GM10266 (cell line): ENCODE data around the gene DGKB.

Experiments used
- DNase-seq: peaks from one replicate; pipeline ENCODE4 v3.0.0; 2012; ENCODE audit errors: extremely low spot score
- TF ChIP-seq, protein P1 (sequence below): IDR thresholded peaks from 2 replicates; pipeline ENCODE4 v1.5.1; 2012; ENCODE audit warnings: mild to moderate bottlenecking, low read depth; ENCODE audit not compliant: control insufficient read depth, insufficient read depth; ENCODE audit errors: missing control alignments

DGKB gene

DNA sequence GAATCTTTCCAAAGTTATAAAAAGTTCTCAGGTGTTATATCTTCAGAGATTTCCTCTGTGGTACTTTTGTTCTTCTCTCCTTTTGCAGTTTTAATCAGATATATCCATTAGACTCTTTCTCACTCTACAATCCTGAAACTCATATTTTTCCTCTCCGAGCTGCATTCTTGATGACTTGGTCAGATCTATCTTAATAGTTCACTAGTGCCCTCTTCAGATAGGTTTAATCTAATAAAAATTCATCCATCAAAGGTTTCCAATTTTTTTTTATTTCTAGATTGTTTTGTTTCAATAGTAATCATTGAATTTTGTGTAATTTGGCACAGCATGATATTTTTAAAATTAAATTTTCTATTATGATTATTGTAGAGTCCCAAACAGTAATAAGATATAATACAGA lies 21.8 kb upstream of the DGKB start:
- no peak for DNase-seq
- TF ChIP-seq, protein P1, sequence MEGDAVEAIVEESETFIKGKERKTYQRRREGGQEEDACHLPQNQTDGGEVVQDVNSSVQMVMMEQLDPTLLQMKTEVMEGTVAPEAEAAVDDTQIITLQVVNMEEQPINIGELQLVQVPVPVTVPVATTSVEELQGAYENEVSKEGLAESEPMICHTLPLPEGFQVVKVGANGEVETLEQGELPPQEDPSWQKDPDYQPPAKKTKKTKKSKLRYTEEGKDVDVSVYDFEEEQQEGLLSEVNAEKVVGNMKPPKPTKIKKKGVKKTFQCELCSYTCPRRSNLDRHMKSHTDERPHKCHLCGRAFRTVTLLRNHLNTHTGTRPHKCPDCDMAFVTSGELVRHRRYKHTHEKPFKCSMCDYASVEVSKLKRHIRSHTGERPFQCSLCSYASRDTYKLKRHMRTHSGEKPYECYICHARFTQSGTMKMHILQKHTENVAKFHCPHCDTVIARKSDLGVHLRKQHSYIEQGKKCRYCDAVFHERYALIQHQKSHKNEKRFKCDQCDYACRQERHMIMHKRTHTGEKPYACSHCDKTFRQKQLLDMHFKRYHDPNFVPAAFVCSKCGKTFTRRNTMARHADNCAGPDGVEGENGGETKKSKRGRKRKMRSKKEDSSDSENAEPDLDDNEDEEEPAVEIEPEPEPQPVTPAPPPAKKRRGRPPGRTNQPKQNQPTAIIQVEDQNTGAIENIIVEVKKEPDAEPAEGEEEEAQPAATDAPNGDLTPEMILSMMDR, result no peak

DNA sequence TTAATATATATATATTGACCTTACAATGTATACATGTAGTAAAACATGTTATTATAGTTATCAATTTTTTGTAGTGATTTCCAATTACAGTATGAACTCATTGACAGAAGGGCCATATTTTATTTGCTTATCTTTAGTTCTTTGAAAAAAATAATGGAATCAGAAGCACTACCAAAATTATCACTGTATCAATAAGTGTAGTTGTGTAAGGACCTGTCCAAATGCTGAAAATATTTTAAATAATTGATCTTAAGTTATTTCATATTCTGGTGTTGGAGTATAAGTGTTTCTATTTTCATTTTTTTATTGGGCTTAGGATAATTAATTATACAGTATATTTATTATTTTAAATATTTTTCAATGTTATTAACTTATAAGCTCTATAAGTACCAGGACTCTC lies 8.5 kb upstream of the DGKB start:
- TF ChIP-seq, protein P1, result no peak
- no peak for DNase-seq

DNA sequence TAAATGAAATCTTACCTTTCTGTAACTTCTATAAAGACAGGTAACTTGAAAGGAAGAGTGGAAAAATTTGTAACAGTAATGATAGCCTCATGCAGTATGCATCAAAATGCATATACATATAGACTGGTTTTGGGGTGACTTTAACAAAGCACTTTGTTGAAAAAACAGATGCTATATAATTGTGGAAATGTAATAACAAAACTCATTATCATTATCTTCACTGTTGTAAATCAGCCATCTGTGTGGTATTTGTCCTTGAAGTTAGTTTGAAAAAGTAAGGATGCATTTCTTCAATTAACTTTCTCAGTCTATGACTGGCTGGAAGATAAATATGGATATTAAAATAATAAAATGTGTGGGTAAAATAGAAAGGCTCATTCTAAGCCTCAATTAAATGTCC lies 6.1 kb upstream of the DGKB start:
- TF ChIP-seq, protein P1, result no peak
- no peak for DNase-seq

DNA sequence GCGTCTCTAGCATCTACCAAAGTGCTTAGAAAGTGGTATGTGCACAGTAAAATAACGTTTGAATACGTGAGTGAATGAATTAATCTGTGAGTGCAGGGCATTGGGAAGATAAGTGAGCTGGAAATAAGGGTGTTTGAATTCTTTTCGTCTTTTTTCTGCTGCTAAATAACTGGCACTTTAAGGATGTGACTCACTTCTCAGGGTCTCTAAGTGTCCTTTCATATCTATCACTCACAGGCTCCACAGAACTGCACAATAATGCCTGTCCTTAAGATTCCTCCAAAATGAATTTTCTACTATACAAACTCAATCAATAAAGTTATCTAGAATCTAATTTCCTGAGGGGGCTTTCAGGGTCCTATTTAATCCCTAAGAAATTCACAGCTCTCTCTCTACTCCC lies 3.2 kb upstream of the DGKB start:
- DNase-seq, result no peak
- TF ChIP-seq, protein P1, result no peak

DNA sequence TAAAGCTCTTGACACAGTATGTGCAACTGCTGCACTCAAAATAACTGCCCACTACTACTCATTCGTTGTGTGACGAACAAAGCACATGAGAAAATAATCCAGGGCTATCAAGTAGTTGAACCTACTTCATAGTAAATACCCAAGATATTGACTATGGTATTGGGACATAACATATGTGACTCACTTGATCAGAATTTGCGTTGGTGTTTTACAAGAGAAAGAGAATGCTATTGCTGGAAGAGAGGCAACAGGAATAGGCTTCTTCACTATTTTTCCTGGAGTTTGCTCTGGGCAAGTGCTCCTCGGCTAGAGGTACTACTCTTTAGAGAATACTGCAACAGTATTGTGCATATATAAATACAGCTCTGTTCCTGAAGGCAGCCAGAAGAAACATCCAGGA lies 2.5 kb downstream of the DGKB start:
- DNase-seq, result no peak
- TF ChIP-seq, protein P1, result no peak

DNA sequence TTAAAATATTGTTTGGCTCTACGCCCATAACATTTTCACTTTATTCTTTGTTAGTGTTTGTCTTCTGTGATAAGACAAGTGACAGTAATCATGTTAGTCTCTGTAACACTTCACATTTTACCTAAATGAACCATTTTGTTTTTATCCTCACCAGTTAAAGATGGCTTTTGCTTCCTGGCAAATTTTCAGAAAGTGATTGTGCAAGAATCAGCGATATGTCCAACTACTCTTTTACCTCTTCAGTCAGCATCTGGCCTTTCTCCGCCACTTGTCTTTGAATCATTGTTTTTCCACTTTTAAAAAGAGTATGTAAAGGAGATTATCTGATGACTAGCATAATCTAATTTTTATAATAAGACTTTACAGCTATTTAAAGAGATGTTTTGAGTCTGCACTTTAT lies 3.5 kb downstream of the DGKB start:
- no peak for DNase-seq
- TF ChIP-seq, protein P1, result no peak

DNA sequence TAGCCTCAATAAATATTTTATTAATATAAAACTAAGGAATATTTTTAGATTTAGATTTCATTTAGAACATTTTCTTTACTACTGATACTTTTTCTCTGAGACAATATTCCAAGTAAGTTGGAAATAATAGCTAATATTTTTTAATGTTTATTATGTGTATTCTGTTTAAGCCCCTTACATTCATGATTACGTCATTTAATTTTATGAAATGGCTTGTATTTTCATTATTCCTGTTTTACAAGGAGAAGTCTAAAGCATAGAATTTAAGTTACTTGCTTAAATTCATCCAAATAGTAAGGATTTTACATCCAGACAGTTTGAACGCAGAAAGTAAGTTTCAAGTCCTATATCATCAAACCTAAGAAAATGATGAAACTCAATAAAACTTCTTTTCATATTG lies 6.1 kb downstream of the DGKB start:
- TF ChIP-seq, protein P1, result no peak
- DNase-seq, result no peak
